ENCODE results near the gene E2F7. TPM values are rescaled to one million over a fixed set of nuclear protein-coding genes. Genes with fewer than 3 reads are reported as not detected.

Gene E2F7
- total RNA-seq, 1 donor from 2014 or later: 26.2 TPM

GRCh38 chr12:77032406-77032805 lies 33.0 kb downstream of the E2F7 start:
- Histone ChIP-seq H3K4me2 (ENCODE audit: low read length) (peak overlapping the region; percentile 53), H3K27ac (ENCODE audit: low read depth, low read length) (peak overlapping the region; percentile 94), H3K4me3 (ENCODE audit: insufficient read depth, low read depth, low read length) (no peak overlapping the region), H3K27me3 (ENCODE audit: insufficient read depth, low read length) (no peaks in the 10 kb centered on the region), H3K4me1 (ENCODE audit: insufficient read depth, low read length) (peaks cover 14% of the 10 kb centered on the region), H3K9me3 (ENCODE audit: insufficient read depth, low read depth, low read length) (no peaks in the 10 kb centered on the region), H3K36me3 (ENCODE audit: insufficient read depth, low read length) (peaks cover 57% of the 10 kb centered on the region), H3K79me2 (ENCODE audit: insufficient read depth, low read length) (peaks cover 16% of the 10 kb centered on the region), H2AFZ (ENCODE audit: low read depth, low read length) (no peak overlapping the region), H4K20me1 (ENCODE audit: insufficient read depth, low read length) (peaks cover 14% of the 10 kb centered on the region), H3K9ac (ENCODE audit: low read length) (peak overlapping the region; percentile 74)
- no peaks in the 10 kb centered on the region for H3K27me3 Mint-ChIP-seq (ENCODE audit: low read depth, unreplicated experiment)
- H3K4me3 Mint-ChIP-seq (ENCODE audit: unreplicated experiment): no peak overlapping the region
- H3K9me3 Mint-ChIP-seq (ENCODE audit: unreplicated experiment): no peaks in the 10 kb centered on the region
- peaks cover 16% of the 10 kb centered on the region for H3K4me1 Mint-ChIP-seq (ENCODE audit: low read depth, unreplicated experiment)
- peaks cover 15% of the 10 kb centered on the region for H3K36me3 Mint-ChIP-seq (ENCODE audit: low read depth, unreplicated experiment)
- no peak for TF ChIP-seq EZH2 (IDR thresholded peaks at IDR 0.05; ENCODE audit: insufficient read depth, low read length)
- TF ChIP-seq CTCF (IDR thresholded peaks at IDR 0.05; ENCODE audit: insufficient read depth, low read depth, low read length): no peak
- DNase-seq (ENCODE audit: low read depth) (peak; percentile 85), FAIRE-seq (no peak)
- peak overlapping the region; percentile 49 for H3K27ac Mint-ChIP-seq (ENCODE audit: unreplicated experiment)

- Histone ChIP-seq H3K4me2 (ENCODE audit: low read length) (peak overlapping the region; percentile 53), H4K20me1 (ENCODE audit: insufficient read depth, low read length) (peaks cover 13% of the 10 kb centered on the region), H3K4me3 (ENCODE audit: insufficient read depth, low read depth, low read length) (no peak overlapping the region), H3K9me3 (ENCODE audit: insufficient read depth, low read depth, low read length) (no peaks in the 10 kb centered on the region), H3K27ac (ENCODE audit: low read depth, low read length) (peak overlapping the region; percentile 94), H3K4me1 (ENCODE audit: insufficient read depth, low read length) (peaks cover 14% of the 10 kb centered on the region), H3K27me3 (ENCODE audit: insufficient read depth, low read length) (no peaks in the 10 kb centered on the region), H3K36me3 (ENCODE audit: insufficient read depth, low read length) (peaks cover 63% of the 10 kb centered on the region), H2AFZ (ENCODE audit: low read depth, low read length) (no peak overlapping the region), H3K9ac (ENCODE audit: low read length) (peak overlapping the region; percentile 74), H3K79me2 (ENCODE audit: insufficient read depth, low read length) (peaks cover 10% of the 10 kb centered on the region)
- Mint-ChIP-seq H3K4me1 (ENCODE audit: low read depth, unreplicated experiment) (peaks cover 16% of the 10 kb centered on the region), H3K27ac (ENCODE audit: unreplicated experiment) (peak overlapping the region; percentile 49), H3K9me3 (ENCODE audit: unreplicated experiment) (no peaks in the 10 kb centered on the region), H3K4me3 (ENCODE audit: unreplicated experiment) (no peak overlapping the region), H3K36me3 (ENCODE audit: low read depth, unreplicated experiment) (peaks cover 15% of the 10 kb centered on the region), H3K27me3 (ENCODE audit: low read depth, unreplicated experiment) (no peaks in the 10 kb centered on the region)
- TF ChIP-seq CTCF (IDR thresholded peaks at IDR 0.05; ENCODE audit: insufficient read depth, low read depth, low read length) (no peak), EZH2 (IDR thresholded peaks at IDR 0.05; ENCODE audit: insufficient read depth, low read length) (no peak)
- DNase-seq (ENCODE audit: low read depth): peak; percentile 76
- no peak for FAIRE-seq
Measured at GRCh38 chr12:77031745-77032144, 33.6 kb downstream of the E2F7 start.

- no peaks in the 10 kb centered on the region for H3K4me1 Mint-ChIP-seq (ENCODE audit: low read depth, unreplicated experiment)
- FAIRE-seq: no peak
- H3K27me3 Mint-ChIP-seq (ENCODE audit: low read depth, unreplicated experiment): no peaks in the 10 kb centered on the region
Measured at GRCh38 chr12:77025782-77026314, 39.5 kb downstream of the E2F7 start.

More at GRCh38 chr12:77025782-77026314, 39.5 kb downstream of the E2F7 start:
- TF ChIP-seq CTCF (IDR thresholded peaks at IDR 0.05; ENCODE audit: insufficient read depth, low read depth, low read length): no peak
- H3K27ac Mint-ChIP-seq (ENCODE audit: unreplicated experiment): no peak overlapping the region
- Histone ChIP-seq H3K4me3 (ENCODE audit: insufficient read depth, low read depth, low read length) (no peak overlapping the region), H3K79me2 (ENCODE audit: insufficient read depth, low read length) (no peaks in the 10 kb centered on the region), H3K27ac (ENCODE audit: low read depth, low read length) (no peak overlapping the region), H4K20me1 (ENCODE audit: insufficient read depth, low read length) (no peaks in the 10 kb centered on the region), H3K36me3 (ENCODE audit: insufficient read depth, low read length) (peaks cover 83% of the 10 kb centered on the region), H3K4me2 (ENCODE audit: low read length) (no peak overlapping the region), H3K4me1 (ENCODE audit: insufficient read depth, low read length) (no peaks in the 10 kb centered on the region), H3K9me3 (ENCODE audit: insufficient read depth, low read depth, low read length) (no peaks in the 10 kb centered on the region), H3K27me3 (ENCODE audit: insufficient read depth, low read length) (no peaks in the 10 kb centered on the region), H3K9ac (ENCODE audit: low read length) (no peak overlapping the region), H2AFZ (ENCODE audit: low read depth, low read length) (no peak overlapping the region)
- no peaks in the 10 kb centered on the region for H3K9me3 Mint-ChIP-seq (ENCODE audit: unreplicated experiment)
- no peak for DNase-seq (ENCODE audit: low read depth)
- peaks cover 10% of the 10 kb centered on the region for H3K36me3 Mint-ChIP-seq (ENCODE audit: low read depth, unreplicated experiment)
- no peak overlapping the region for H3K4me3 Mint-ChIP-seq (ENCODE audit: unreplicated experiment)
